HG03558 (cell line): Measurements from ENCODE around the gene KCNQ5.

Experiments used
- ATAC-seq: cut with Tn5 transposase; IDR thresholded peaks from one replicate; pipeline ENCODE4 v1.9.1; 2021; ENCODE audit warnings: moderate number of reproducible peaks; ENCODE audit not compliant: unreplicated experiment; ENCODE audit errors: extremely low read depth

The KCNQ5 gene

DNA sequence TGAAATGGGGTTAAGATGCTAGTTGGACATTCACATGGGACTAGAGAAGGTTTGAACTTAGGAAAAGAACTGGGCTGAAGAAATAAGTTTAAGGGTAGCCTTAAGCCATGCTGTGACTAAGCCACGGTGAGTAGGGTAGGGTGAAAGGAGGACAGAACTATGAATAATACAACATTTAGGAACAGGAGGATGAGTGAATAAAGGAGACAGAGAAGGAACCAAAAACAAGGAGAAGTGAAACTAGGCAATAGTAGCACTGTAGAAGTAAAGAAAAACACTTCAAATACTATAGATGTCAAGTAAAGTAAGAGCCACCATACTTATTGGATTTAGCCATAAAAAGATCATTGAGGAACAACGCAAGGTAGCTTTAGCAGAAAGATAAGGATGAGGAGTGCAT is 111.2 kb downstream of the KCNQ5 start:
- ATAC-seq, result no peak

DNA sequence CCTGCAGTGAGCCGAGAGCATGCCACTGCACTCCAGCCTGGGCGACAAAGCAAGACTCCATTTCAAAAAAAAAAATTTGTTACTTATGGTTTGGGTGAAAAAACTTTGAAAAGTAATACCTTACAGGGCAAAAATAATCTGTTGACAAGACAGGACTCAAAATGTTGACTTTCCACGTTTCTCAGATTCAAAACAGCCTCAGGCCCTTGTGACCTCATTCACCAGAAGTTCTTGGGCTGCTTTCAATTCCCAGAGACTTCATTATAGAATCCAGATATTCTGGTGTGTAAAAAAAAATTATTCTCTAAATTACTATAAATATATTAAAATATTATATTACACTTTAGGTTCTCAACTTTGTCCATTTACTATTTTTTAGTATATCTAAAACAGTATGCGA is 116.2 kb downstream of the KCNQ5 start:
- ATAC-seq, result no peak

DNA sequence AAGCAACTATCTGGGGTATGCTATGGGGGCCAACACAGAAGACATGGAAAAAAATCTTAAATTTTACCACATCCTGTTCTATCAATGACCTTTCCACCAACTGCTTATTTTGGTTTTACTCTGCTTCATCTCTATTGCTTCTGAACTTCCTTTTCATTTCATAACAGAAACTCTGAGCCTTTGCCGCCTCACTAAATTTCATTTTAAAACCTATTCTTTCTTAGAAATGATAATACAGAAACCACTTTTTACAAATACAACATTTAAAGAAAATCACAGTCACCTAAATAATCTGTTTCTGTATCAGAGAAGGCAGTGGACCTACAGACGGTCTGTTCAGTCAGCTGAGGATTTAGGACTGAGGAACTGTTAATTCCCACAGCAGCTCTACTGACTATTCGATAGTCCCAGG is 117.5 kb downstream of the KCNQ5 start:
- ATAC-seq, result peak; percentile 45

DNA sequence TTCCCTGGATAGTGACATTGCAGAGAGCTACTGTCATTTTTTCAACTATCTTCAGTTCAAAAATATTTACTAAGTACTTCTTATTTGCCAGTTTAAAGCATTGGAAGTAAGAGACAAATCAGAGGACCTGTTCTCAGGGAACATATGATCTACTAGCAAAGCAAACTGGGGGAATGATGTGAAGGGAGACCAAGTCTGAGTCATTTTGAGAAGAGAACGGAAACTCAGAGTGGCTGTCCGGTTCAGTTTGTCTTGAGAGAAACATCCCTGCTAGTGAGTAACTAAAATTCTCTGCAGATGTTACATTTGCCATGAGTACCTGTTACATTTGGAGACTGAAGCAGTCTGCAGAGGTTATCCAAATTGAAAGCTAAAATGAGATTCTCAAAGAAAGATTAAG is 118.3 kb downstream of the KCNQ5 start:
- peak; percentile 67 for ATAC-seq

DNA sequence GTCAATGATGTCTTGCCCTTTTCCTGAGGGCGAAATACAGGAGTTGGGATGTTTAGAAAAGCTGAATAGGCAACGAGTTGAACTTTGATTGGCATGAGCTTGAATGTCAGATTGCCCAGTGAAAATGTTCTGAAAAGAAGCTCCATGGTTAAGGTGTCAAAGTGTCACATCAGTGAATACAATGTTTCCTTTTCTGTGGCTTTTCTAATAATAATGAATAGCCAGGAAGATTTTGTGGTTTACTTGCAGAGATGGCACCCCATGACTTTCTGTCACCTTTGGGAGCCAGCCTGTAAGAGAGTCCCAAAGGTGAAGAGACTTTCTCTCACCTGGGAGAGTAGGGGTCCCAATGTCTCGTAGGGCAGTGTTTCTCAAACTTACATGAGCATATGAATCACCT is 119.2 kb downstream of the KCNQ5 start:
- ATAC-seq, result no peak

DNA sequence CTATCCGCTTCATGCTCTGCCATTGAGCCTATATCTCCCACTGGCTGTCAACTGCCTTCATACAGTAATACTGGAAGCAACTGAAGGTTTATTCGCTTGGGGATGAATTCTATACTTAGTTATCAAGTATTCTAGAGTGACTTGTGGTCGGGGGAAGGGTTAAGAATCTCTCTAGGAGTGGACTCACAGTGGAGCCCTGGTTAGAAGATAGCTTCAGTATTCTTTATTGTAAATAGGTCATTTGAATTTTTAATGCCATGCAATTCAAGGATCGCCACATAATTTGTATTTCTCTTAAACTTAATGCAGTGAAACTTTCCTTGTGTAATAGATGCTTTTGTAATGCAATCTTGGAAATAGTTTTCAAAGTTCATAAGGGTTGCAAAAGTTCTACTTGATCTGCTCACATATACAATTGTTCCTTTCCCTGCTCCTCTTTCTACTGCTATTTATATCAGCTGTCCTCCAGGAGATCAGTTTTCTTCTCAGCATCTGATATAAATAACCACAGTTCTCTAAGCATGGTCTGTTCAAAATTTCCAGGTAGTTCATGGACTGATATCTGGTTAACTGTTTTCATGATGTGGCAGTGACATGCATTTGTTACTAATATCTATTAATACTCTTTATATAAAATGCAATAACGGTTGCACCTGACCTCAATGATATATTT is 120.3 kb downstream of the KCNQ5 start:
- no peak for ATAC-seq

DNA sequence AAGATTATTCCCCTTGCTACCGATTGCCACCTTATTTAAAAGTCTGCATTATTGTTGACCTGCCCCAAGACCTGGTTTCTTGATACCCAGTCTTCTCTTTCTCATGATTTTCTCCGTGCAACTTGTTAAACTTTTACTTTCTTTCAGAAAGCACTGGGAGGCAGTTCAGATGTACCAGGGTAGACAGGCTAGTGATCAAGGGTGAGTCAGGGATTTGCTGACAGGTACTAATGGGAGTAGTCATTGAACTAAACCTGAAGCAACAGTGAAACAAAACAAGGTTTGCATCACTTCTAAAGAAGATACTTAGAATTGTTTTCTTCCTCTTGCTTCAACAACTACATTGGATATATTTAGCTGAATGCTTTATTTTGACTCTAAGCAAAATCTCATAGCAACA is 124.4 kb downstream of the KCNQ5 start:
- no peak for ATAC-seq

DNA sequence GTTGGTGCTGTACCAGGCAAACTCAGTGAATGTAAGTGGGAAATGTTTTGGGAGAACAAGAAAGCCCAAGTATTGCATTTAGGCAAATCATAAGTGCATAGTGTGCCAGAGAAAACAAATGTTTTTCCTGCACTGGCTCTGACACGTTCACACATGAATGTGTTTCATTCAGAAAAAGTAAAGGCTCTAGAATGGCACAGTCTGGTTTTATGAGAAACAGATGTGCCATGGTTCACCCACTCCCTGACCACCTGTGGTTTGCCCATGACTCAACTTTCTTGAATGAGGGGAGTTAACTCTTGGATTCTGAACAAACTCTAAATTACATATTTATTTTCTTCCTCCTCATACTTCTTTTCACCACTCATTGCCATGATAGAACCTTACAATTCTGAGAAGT is 126.9 kb downstream of the KCNQ5 start:
- peak; percentile 60 for ATAC-seq

DNA sequence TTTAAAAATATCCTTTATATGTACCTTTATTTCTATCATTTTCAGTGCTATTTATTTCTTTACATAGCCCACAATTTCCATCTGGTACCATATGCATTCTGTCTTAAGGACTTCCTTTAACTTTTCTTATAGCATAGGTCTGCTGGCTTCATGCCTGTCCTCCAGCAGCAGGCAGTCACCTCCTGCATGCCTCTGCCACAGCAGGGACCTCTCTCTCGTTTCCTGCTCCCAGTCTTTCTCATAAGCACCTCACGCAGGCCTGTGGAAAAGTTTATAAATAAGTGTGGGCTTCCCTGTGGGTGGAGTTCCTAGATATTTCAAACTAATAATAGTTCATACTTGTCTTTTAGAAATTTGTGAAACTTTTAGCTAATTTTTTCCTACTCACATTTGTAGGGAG is 133.9 kb downstream of the KCNQ5 start:
- ATAC-seq, result no peak

DNA sequence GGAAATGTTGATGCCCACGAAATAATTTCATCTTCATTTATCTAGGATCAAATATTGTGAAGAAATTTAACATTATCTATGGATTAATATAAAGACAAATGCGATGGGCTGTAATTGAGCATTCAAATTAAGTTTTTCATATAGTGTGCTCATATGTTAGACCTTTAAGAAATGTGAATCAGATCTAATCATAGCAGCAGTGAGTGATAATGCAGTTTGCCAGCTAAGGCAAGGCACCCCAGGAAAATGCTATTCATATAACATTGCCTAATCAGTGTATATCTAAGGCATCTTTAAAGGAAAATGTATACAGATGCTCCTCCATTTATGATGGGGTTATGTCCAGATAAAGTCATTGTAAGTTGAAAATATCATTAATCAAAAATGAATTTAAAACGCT is 135.2 kb downstream of the KCNQ5 start:
- ATAC-seq, result no peak

DNA sequence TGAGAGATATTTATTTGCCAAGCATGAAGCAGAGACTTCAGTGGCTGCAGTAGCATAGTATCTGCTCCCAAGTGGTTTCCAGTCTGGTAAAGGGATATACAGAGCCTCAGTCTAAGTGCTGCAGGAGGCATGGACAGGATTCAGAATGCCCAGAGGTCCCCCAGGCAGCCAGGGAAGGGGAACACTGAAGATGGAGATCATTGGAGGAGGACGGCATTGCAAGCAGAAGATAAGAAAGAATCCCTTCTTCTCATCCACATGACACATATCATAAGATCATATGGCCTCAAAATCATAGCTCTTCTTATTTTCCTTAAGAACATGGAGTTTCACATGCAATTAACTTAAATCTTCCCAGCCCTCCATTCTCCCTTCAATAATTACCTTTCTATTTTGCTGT is 136.1 kb downstream of the KCNQ5 start:
- ATAC-seq, result no peak

DNA sequence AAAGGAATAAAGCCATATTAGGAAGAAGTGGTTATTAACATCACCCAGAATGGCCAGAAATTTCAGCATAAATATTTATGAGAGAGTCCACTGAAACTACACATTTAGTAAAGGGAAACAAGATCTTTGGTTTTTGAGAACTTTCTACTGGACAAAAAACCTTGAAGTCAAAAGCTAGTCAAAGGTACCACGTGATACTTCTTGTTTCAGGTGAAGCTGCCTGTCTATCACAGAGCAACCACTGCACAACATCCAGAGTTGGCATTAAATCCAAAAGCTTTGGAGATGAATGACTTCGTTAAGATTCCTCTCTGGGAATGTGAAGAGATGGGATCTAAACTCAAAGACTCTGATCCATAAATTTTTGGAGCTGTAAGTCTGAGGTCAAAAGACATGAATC is 137.0 kb downstream of the KCNQ5 start:
- no peak for ATAC-seq

DNA sequence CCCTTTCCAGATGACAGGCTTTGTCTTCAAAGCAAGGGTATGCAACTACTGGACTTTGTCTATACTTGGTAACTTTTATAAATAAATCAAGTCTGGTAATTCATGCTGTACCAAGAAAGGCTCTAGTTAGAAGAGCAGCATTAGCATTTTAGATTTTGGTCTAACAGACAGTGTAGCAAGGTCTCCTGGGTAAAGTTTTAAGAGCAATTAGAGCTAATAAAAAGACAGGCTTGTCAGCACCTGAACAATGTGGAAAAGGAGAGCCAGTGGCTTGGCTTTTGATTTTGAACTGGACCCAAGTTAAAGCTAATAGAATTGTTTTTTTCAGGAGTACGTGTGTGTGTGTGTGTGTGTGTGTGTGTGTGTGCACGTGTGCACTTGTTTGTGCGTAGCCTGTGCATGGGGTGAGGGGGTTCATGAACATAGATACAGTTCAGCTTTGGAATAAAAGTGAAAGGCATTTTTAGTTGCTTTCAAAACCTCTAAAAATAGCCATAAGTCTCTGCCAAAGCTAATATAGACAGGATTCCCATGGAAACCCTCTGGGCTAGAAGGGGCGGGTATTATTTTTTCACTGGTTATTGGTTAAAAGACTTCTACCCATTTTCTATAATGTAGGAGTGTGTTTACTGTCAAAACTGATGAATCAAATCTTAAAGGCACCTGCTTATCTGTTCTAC is 138.4 kb downstream of the KCNQ5 start:
- no peak for ATAC-seq

DNA sequence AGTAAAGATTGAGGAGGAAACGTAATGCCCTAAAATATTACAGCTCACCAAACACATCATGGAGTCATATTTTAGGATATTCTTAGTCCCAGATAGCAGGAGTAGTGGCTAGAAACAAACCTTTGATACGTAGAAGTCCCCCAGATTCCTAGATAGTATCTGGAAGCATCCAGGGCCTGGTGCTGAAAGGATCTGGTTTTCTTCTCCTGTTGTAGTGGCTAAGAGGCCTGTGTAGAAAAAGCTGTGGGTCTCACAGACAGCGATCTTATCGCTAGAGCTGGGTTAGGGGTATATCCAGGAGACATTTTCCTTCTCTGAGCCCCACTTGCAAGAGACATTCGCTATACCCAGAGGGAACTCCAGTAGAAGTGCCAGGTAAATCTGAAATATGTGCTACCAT is 139.9 kb downstream of the KCNQ5 start:
- ATAC-seq, result no peak

DNA sequence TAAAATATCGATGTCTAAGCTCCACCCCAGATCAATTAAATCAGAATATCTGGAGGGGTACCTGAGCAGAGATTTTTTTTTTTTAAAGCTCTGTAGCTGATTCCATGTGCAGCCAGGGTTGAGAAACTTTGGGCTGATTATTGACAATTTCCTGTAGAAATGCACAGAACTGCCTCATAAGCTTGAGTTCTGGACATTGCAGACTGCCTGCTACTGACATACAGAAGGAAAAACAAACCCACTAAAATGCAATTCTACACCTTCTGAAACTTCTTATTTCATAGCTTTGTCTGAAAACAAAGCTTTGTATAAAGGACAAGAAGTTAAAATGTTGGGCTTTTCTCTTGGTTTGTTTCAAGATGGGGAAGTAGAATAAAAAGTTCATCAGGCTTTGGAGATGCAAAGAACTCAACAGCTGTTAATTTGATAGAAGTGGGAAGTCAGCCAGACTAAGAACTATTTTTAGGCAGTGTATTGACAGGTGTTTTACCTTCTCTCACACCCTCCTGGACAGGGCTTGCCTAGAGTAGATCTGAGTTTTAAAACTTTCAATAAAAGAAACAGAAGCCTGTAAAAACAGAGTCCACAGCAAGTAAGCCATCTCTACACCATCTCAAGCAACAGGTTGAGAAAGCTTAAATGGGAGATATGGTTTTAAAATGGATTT is 147.7 kb downstream of the KCNQ5 start:
- peak; percentile 76 for ATAC-seq

DNA sequence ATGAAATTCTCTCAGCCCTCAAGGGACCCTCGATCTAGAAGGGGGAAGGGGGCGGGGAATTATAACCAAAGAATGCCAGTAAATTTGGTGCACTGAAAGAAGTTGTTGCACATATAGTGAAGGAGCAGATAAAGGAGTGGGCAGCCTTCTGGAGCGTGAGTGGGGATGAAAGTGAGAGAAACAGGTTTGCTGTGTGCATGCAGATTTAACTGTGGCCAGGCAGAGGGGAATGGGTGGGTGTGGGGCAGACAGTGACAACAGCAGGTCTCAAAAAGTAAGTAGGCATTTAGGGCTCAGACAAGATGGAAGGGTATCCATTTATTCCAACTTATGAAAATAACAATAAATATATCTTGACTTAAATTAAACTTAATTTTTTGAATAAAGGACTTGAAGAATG is 149.1 kb downstream of the KCNQ5 start:
- no peak for ATAC-seq

DNA sequence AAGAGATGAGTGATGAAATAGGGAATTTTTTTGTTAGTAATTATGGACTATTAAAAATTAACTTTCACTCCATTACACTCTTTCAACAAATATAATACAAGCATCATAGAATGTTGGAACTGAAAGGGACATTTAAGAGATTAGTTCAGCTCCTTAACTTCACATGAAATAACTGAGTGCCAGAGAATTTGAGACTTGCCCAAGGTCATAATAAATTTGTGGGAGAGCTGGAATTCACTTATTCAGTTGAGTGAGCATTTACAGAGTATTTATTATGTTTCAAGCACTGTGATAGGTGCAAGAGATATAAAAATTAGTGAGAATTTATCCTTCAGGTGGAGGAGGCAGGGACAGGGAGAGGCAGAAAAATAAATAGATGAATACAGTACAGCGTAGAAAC is 154.6 kb downstream of the KCNQ5 start:
- ATAC-seq, result no peak

DNA sequence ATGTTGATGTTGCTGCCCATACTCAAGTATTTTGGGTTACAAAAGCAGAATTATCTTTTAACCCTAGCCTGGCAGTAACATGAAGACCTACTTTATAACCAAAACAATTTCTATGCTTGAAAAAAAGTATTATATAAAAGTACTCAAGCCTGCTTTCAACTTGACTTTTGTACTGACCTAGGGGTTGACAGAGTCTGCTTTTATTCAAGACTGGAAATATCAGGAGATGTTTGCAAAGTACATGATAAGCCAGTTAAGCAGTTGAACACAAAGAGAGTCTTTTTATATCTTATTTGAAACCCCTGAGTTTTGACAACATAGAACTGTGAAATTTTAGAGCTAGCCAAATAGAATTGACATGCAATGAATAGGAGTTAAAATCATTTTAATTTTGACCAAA is 159.8 kb downstream of the KCNQ5 start:
- no peak for ATAC-seq

DNA sequence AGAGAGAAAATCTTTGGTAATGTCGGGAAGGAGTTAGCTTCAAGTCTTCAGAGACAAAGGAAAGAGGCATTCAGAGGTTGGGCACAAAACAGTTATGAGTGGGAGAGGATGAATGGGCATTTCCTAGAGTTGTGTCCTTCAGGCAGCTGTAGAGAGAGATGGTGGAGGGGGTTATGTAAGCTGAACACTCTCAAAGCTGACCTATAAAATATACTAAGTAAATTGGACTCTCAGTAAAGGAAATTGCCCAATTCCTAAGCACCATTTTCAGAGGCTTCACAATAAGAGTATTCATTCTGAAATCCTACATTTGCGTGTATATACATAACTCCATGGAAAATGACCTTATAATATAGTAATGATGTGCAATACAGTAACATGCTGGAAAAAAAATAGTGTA is 161.2 kb downstream of the KCNQ5 start:
- no peak for ATAC-seq

DNA sequence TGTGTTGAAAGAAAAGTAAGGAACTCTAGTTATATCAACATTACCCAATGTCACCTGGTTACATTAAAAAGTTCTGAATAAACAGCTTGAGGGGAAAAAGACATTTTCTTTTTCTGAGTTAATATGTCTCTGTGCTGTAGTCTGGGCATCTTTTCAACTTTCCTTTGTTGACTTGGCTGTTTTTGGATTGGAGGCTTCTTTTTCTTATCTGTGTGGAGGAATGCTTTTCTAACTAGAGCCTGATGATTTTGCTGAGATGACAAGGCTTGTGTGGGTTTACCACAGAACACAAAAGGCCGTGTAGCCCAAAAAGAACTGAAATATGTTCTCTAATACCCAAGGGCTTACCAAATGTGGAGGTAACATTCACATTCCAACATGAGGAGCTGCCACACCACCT is 161.8 kb downstream of the KCNQ5 start:
- no peak for ATAC-seq

DNA sequence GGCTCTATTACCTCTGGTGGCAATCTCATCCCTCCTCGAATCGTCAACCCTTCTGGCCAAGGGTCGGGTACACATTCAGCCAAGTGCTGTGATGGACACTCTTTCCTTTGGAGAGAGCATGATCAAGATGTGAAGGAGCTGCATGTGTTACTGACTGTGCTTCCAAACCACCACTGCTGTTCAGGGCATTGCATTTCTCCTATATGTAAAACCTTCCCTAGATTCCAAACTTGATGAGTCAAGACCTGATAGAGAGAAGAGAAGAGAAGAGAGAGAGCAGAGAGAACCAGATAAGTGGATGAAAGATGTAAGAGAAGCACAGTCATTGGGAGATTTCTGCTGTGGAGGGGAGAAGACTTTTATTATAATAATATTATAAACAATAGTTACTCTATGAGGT is 162.2 kb downstream of the KCNQ5 start:
- ATAC-seq, result no peak

DNA sequence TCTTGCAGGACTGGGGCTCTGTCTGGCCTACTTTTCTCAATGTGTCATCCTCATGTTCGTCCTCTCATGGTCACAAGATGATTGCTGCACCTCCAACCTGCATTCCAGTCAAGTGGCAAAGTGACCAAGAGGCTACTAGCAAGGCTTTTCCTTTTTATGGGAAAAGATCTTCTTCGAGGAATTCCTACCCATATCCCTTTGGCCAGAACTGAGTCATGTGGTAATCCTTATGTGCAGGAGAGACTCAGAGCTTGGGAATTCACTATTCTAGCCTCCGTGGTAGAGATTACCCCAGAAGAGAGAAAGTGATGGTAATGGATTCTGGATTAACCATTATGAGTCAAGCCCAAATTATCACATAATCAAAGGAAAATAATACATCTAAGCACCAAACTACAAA is 162.7 kb downstream of the KCNQ5 start:
- no peak for ATAC-seq
